Endodermal cell (in vitro differentiated cells): Measurements from ENCODE around the gene DGCR2. TPM values are rescaled to one million over a fixed set of nuclear protein-coding genes. Genes with fewer than 3 reads are reported as not detected.

Experiments used
- DNase-seq: peaks from one replicate; pipeline ENCODE4 v3.0.0-alpha.2; 2017
- H3K27ac ChIP-seq: 2 replicates; pipeline ENCODE4 v1.5.1; 2013; ENCODE audit warnings: mild to moderate bottlenecking, low read depth, low read length, moderate library complexity
- H3K27me3 ChIP-seq: 2 replicates; pipeline ENCODE4 v1.6.1; 2013; ENCODE audit warnings: mild to moderate bottlenecking, low read length, moderate library complexity; ENCODE audit not compliant: insufficient read depth, control insufficient read depth, poor library complexity, severe bottlenecking
- H3K36me3 ChIP-seq: 2 replicates; pipeline ENCODE4 v1.7.0; 2013; ENCODE audit warnings: mild to moderate bottlenecking, low read length, moderate library complexity; ENCODE audit not compliant: control insufficient read depth, insufficient read depth
- H3K4me1 ChIP-seq: one replicate; pipeline ENCODE4 v1.7.0; 2013; ENCODE audit warnings: low read length; ENCODE audit not compliant: control insufficient read depth, insufficient read depth
- H3K4me3 ChIP-seq: 2 replicates; pipeline ENCODE4 v1.5.1; 2013; ENCODE audit warnings: mild to moderate bottlenecking, low read length, moderate library complexity
- H3K9ac ChIP-seq: 2 replicates; pipeline ENCODE4 v1.6.1; 2013; ENCODE audit warnings: mild to moderate bottlenecking, low read length, moderate library complexity; ENCODE audit not compliant: poor library complexity, severe bottlenecking; ENCODE audit errors: extremely low read depth
- H3K9me3 ChIP-seq: 2 replicates; pipeline ENCODE4 v1.6.1; 2013; ENCODE audit warnings: mild to moderate bottlenecking, low read length, moderate library complexity; ENCODE audit not compliant: control insufficient read depth
- H3K27ac Mint-ChIP-seq: 2 replicates; pipeline ENCODE4 v1.8.0; 2020; ENCODE audit warnings: mixed read lengths
- H3K27me3 Mint-ChIP-seq: 2 replicates; pipeline ENCODE4 v1.8.0; 2021; ENCODE audit warnings: mild to moderate bottlenecking, mixed read lengths; ENCODE audit not compliant: insufficient read depth
- H3K36me3 Mint-ChIP-seq: 2 replicates; pipeline ENCODE4 v1.8.0; 2020; ENCODE audit warnings: low read depth, mixed read lengths
- H3K4me1 Mint-ChIP-seq: 2 replicates; pipeline ENCODE4 v1.8.0; 2020; ENCODE audit warnings: mixed read lengths
- H3K4me3 Mint-ChIP-seq: 2 replicates; pipeline ENCODE4 v1.8.0; 2020; ENCODE audit warnings: mild to moderate bottlenecking, moderate library complexity, mixed read lengths
- H3K9me3 Mint-ChIP-seq: 2 replicates; pipeline ENCODE4 v1.8.0; 2020; ENCODE audit warnings: mild to moderate bottlenecking, mixed read lengths
- CTCF ChIP-seq: fragments of 200-600 bp; sonication (generic); conservative IDR thresholded peaks from 2 replicates; pipeline ENCODE4 v1.5.0; 2021; ENCODE audit warnings: antibody characterized with exemption, mild to moderate bottlenecking
- WGBS, 2 experiments: methylation state at CpG; one replicate each; pipeline versions ENCODE4 v1.1.5 to v1.1.7; 2013; ENCODE audit warnings: missing lambda C conversion rate in 2 of 2, mixed read lengths in 1 of 2; ENCODE audit not compliant: insufficient coverage in 1 of 2, insufficient read length in 1 of 2; 5-methylcytosine and 5-hydroxymethylcytosine counted together
- total RNA-seq, 2 donors: library from RNA; stranded (reverse); fragmentation: NEBNext Ultra II Directional in 1 of 2; extraction: Animal tissue kit (Norgen Biotek cat#: 25700) in 1 of 2; gene quantifications; 2 replicates in 1 of 2; 3 replicates in 1 of 2; pipeline ENCODE4 v1.2.1, GENCODE V29; 2021

DGCR2 gene
- total RNA-seq, 2 donors from 2014 or later: 54.6 to 62.9 TPM

GRCh38 chr22:19019679-19020032, 102.6 kb downstream of the DGCR2 start:
- no peak for TF ChIP-seq CTCF

GRCh38 chr22:19019029-19019678, 103.1 kb downstream of the DGCR2 start:
- Histone ChIP-seq H3K9ac (no peak overlapping the region), H3K4me1 (no peaks in the 10 kb centered on the region), H3K36me3 (no peaks in the 10 kb centered on the region), H3K9me3 (no peaks in the 10 kb centered on the region), H3K27me3 (no peaks in the 10 kb centered on the region), H3K4me3 (no peak overlapping the region), H3K27ac (no peak overlapping the region)
- H3K9me3 Mint-ChIP-seq: no peaks in the 10 kb centered on the region
- peaks cover 9% of the 10 kb centered on the region for H3K27me3 Mint-ChIP-seq
- WGBS, 2 experiments: 93 to 94% methylated on average over 14 to 19 of the region's 19 CpGs
- H3K27ac Mint-ChIP-seq: no peak overlapping the region
- H3K4me1 Mint-ChIP-seq: peaks cover 10% of the 10 kb centered on the region
- no peak overlapping the region for H3K4me3 Mint-ChIP-seq
- no peaks in the 10 kb centered on the region for H3K36me3 Mint-ChIP-seq
- TF ChIP-seq CTCF: no peak
- no peak for DNase-seq

More at GRCh38 chr22:19019679-19020032, 102.6 kb downstream of the DGCR2 start:
- Histone ChIP-seq H3K27ac (no peak overlapping the region), H3K36me3 (no peaks in the 10 kb centered on the region), H3K9ac (no peak overlapping the region), H3K27me3 (no peaks in the 10 kb centered on the region), H3K4me3 (no peak overlapping the region), H3K9me3 (no peaks in the 10 kb centered on the region), H3K4me1 (no peaks in the 10 kb centered on the region)
- Mint-ChIP-seq H3K4me1 (peaks cover 10% of the 10 kb centered on the region), H3K27ac (no peak overlapping the region), H3K27me3 (peaks cover 9% of the 10 kb centered on the region), H3K36me3 (no peaks in the 10 kb centered on the region), H3K4me3 (no peak overlapping the region), H3K9me3 (no peaks in the 10 kb centered on the region)
- WGBS, 2 experiments: 78 to 83% methylated on average over 4 to 6 of the region's 7 CpGs
- DNase-seq: peak; percentile 42

- 90 to 100% methylated on average over 3 to 4 of the region's 4 CpGs for WGBS, 2 experiments
Observed at GRCh38 chr22:19018256-19018655, 104.0 kb downstream of the DGCR2 start.

More at GRCh38 chr22:19018256-19018655, 104.0 kb downstream of the DGCR2 start:
- H3K36me3 Mint-ChIP-seq: no peaks in the 10 kb centered on the region
- peaks cover 10% of the 10 kb centered on the region for H3K4me1 Mint-ChIP-seq
- no peaks in the 10 kb centered on the region for H3K36me3 ChIP-seq
- no peaks in the 10 kb centered on the region for H3K9me3 Mint-ChIP-seq
- H3K27ac ChIP-seq: no peak overlapping the region
- TF ChIP-seq CTCF: no peak
- no peaks in the 10 kb centered on the region for H3K4me1 ChIP-seq
- peaks cover 9% of the 10 kb centered on the region for H3K27me3 Mint-ChIP-seq
- no peak overlapping the region for H3K4me3 Mint-ChIP-seq
- no peak overlapping the region for H3K4me3 ChIP-seq
- H3K27ac Mint-ChIP-seq: no peak overlapping the region
- no peak for DNase-seq
- H3K9ac ChIP-seq: no peak overlapping the region
- no peaks in the 10 kb centered on the region for H3K27me3 ChIP-seq
- H3K9me3 ChIP-seq: no peaks in the 10 kb centered on the region
